Mesendoderm (in vitro differentiated cells): ENCODE results near the gene BPIFA3.

ENCODE experiments used
- DNase-seq: peaks from one replicate; pipeline ENCODE4 v3.0.0; 2013
- H2AK5ac ChIP-seq: 2 replicates; pipeline ENCODE4 v1.6.1; 2013; ENCODE audit warnings: low read length, inconsistent platforms
- H2BK120ac ChIP-seq: 2 replicates; pipeline ENCODE4 v1.6.1; 2013; ENCODE audit warnings: low read depth, mild to moderate bottlenecking, low read length, moderate library complexity, mixed read lengths
- H2BK15ac ChIP-seq: replicated peaks from 2 replicates; pipeline ENCODE4 v1.6.1; 2013; ENCODE audit warnings: low read depth, mild to moderate bottlenecking, moderate library complexity
- H2BK5ac ChIP-seq: 2 replicates; pipeline ENCODE4 v1.6.1; 2013; ENCODE audit warnings: low read length, inconsistent platforms
- H3K18ac ChIP-seq: 2 replicates; pipeline ENCODE4 v1.6.1; 2013; ENCODE audit warnings: mild to moderate bottlenecking, low read length, mixed read lengths
- H3K23ac ChIP-seq: one replicate; pipeline ENCODE4 v1.6.1; 2013; ENCODE audit warnings: low read length
- H3K27ac ChIP-seq: 2 replicates; pipeline ENCODE4 v1.5.1; 2013; ENCODE audit warnings: low read depth, mild to moderate bottlenecking, inconsistent platforms, low read length, moderate library complexity
- H3K27me3 ChIP-seq: 2 replicates; pipeline ENCODE4 v1.6.1; 2013; ENCODE audit warnings: low read length, control low read depth, mild to moderate bottlenecking, inconsistent platforms; ENCODE audit not compliant: insufficient read depth, poor library complexity
- H3K36me3 ChIP-seq: 2 replicates; pipeline ENCODE4 v1.6.1; 2013; ENCODE audit warnings: low read length, inconsistent platforms; ENCODE audit not compliant: control insufficient read depth, insufficient read depth
- H3K4ac ChIP-seq: one replicate; pipeline ENCODE4 v1.6.1; 2013; ENCODE audit warnings: low read depth, mild to moderate bottlenecking, low read length, moderate library complexity
- H3K4me1 ChIP-seq: 2 replicates; pipeline ENCODE4 v1.6.1; 2013; ENCODE audit warnings: low read depth, low read length, inconsistent platforms; ENCODE audit not compliant: control insufficient read depth
- H3K4me2 ChIP-seq: 2 replicates; pipeline ENCODE4 v1.6.1; 2013; ENCODE audit warnings: low read length
- H3K4me3 ChIP-seq: 2 replicates; pipeline ENCODE4 v1.5.1; 2013; ENCODE audit warnings: mild to moderate bottlenecking, low read length
- H3K56ac ChIP-seq: one replicate; pipeline ENCODE4 v1.6.1; 2013; ENCODE audit warnings: low read length
- H3K79me1 ChIP-seq: 2 replicates; pipeline ENCODE4 v1.6.1; 2013; ENCODE audit warnings: low read length, inconsistent platforms
- H3K79me2 ChIP-seq: 2 replicates; pipeline ENCODE4 v1.6.1; 2013; ENCODE audit warnings: mild to moderate bottlenecking, low read length; ENCODE audit not compliant: control insufficient read depth, insufficient read depth
- H3K9ac ChIP-seq: 2 replicates; pipeline ENCODE4 v1.6.1; 2013; ENCODE audit warnings: low read length, inconsistent platforms
- H4K5ac ChIP-seq: one replicate; pipeline ENCODE4 v1.6.1; 2013; ENCODE audit warnings: low read length
- H4K8ac ChIP-seq: one replicate; pipeline ENCODE4 v1.6.1; 2013; ENCODE audit warnings: low read depth, mild to moderate bottlenecking, control low read depth, low read length, moderate library complexity
- WGBS: extraction: QIAGEN DNeasy Blood & Tissue Kit; methylation state at CpG from one replicate; pipeline ENCODE4 v1.1.7; 2013; ENCODE audit warnings: low lambda C conversion rate, missing lambda C conversion rate; ENCODE audit not compliant: insufficient coverage; ENCODE audit errors: extremely low coverage; 5-methylcytosine and 5-hydroxymethylcytosine counted together

The BPIFA3 gene

DNA sequence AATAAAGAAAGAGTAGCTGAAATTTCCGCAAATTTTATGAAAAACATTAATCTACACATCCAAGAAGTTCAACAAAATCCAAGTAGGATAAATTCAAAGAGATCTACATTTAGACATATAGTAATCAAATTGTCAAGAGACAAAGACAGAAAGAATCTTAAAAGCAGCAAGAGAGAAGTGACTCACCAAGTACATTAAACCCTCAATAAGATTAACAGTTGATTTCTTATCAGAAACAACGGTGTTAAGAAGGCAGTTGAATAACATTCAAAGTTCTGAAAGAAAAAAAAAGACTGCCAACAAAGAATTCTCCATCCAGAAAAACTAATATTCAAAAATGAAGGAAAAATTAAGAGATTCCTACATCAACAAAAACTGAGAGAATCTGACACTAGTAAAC lies 37.9 kb downstream of the BPIFA3 start:
- Histone ChIP-seq H2BK5ac (no peak overlapping the region), H3K23ac (no peak overlapping the region), H3K79me2 (no peaks in the 10 kb centered on the region), H3K27ac (no peak overlapping the region), H3K18ac (no peak overlapping the region), H3K36me3 (no peaks in the 10 kb centered on the region), H3K4me3 (no peak overlapping the region), H3K9ac (no peak overlapping the region), H3K4me2 (no peak overlapping the region), H2AK5ac (no peak overlapping the region), H3K4me1 (no peaks in the 10 kb centered on the region), H4K5ac (no peak overlapping the region), H4K8ac (no peak overlapping the region), H2BK15ac (no peak overlapping the region), H3K27me3 (no peaks in the 10 kb centered on the region), H3K79me1 (no peaks in the 10 kb centered on the region), H3K4ac (no peak overlapping the region), H3K56ac (no peak overlapping the region), H2BK120ac (no peak overlapping the region)
- no peak for DNase-seq
- WGBS: no CpG with 5 or more reads among the region's 2 CpGs

DNA sequence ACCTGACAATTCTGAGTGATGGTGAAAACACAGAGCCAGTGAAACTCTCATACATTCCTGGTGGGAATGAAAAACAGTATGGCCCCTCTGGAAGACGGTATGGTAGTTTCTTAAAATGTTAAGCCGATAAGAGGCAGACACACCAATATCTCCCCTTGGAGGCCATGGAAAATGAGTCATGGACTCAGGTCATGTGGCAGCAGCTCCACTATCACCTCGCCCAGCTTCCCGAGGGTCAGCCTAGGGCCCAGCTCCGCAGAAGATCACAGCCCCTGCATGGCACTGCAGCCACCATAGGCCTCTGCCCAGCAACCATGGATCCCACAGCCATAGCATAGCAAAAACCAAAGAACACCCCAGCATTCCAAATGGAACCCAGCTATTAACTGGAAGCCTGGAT lies 40.1 kb downstream of the BPIFA3 start:
- Histone ChIP-seq H2BK5ac (no peak overlapping the region), H2BK120ac (no peak overlapping the region), H3K23ac (no peak overlapping the region), H3K27me3 (no peaks in the 10 kb centered on the region), H3K27ac (no peak overlapping the region), H4K8ac (no peak overlapping the region), H3K56ac (no peak overlapping the region), H3K18ac (no peak overlapping the region), H2AK5ac (no peak overlapping the region), H2BK15ac (no peak overlapping the region), H3K9ac (no peak overlapping the region), H3K79me1 (no peaks in the 10 kb centered on the region), H3K79me2 (no peaks in the 10 kb centered on the region), H4K5ac (no peak overlapping the region), H3K36me3 (no peaks in the 10 kb centered on the region), H3K4me1 (no peaks in the 10 kb centered on the region), H3K4me2 (no peak overlapping the region), H3K4ac (no peak overlapping the region), H3K4me3 (no peak overlapping the region)
- WGBS: no CpG with 5 or more reads among the region's 5 CpGs
- DNase-seq: no peak

DNA sequence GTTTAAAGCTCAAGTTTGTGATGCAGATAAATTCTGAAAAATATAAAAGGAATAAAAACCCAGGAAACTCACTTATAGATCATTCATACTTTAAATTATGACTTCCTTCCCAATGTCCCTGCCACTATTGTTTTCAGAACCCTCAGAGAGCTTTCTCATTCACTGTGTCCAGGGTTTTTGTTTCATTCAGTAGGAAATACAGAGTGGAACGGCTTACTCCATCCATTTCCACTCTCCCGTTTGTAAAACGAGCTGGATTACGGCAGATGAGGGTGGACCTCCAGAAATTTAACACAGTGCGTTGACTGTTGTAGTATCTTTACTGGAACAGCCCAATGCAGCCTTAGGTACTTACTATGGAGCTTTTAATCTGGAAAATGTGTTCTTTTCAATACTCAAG lies 42.2 kb downstream of the BPIFA3 start:
- Histone ChIP-seq H2AK5ac (no peak overlapping the region), H3K79me1 (no peaks in the 10 kb centered on the region), H3K27me3 (no peaks in the 10 kb centered on the region), H2BK5ac (no peak overlapping the region), H4K8ac (no peak overlapping the region), H4K5ac (no peak overlapping the region), H3K9ac (no peak overlapping the region), H2BK120ac (no peak overlapping the region), H3K4me1 (no peaks in the 10 kb centered on the region), H3K18ac (no peak overlapping the region), H2BK15ac (no peak overlapping the region), H3K79me2 (no peaks in the 10 kb centered on the region), H3K36me3 (no peaks in the 10 kb centered on the region), H3K4me2 (no peak overlapping the region), H3K4ac (no peak overlapping the region), H3K56ac (no peak overlapping the region), H3K23ac (no peak overlapping the region), H3K27ac (no peak overlapping the region), H3K4me3 (no peak overlapping the region)
- no CpG with 5 or more reads among the region's 5 CpGs for WGBS
- no peak for DNase-seq

DNA sequence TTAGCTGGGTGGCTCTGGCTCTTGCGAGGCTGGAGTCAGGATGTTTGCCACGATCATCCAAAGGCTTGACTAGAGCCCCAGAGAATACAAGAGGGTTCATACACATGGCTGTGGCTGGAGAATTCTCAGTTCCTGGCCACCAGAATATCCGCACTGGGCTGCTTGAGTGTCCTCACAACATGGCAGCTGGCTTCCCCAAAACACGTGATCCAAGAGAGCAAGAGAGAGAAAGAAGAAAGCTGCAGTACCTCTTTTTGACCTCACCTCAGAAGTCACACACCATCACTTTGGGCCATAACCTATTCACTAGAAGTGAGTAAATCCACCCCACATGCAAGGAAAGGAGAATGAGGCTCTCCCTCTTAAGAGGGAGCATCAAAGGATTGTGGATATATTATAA lies 44.3 kb downstream of the BPIFA3 start:
- Histone ChIP-seq H3K4me1 (no peaks in the 10 kb centered on the region), H3K9ac (no peak overlapping the region), H3K27me3 (no peaks in the 10 kb centered on the region), H3K79me1 (no peaks in the 10 kb centered on the region), H3K79me2 (no peaks in the 10 kb centered on the region), H3K36me3 (no peaks in the 10 kb centered on the region), H3K4ac (no peak overlapping the region), H3K4me3 (no peak overlapping the region), H2BK120ac (no peak overlapping the region), H2BK5ac (no peak overlapping the region), H4K5ac (no peak overlapping the region), H3K56ac (no peak overlapping the region), H4K8ac (no peak overlapping the region), H2AK5ac (no peak overlapping the region), H3K4me2 (no peak overlapping the region), H2BK15ac (no peak overlapping the region), H3K27ac (no peak overlapping the region), H3K18ac (no peak overlapping the region), H3K23ac (no peak overlapping the region)
- no CpG with 5 or more reads among the region's 4 CpGs for WGBS
- peak; percentile 25 for DNase-seq

DNA sequence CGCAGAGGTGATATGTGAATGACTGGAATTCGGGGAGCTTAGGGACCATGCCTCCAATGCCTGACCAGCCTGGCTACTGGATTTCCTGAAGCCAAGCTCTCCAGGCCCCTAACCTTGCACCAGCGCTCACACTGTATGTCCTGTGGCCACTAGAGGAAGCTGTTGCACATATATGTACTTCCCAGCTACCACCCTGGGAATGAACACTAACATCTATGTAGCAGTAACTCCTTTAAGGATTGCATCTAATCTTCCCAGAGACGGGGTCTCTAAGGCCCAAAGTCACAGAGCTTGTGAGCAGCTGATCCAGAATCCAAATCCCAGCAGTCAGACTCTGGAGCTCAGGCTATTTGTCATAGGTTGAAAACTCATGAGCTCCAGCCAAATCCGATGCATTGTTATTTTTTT lies 45.5 kb downstream of the BPIFA3 start:
- no peak overlapping the region for H3K9ac ChIP-seq
- H2BK15ac ChIP-seq: no peak overlapping the region
- no peak overlapping the region for H3K18ac ChIP-seq
- no peaks in the 10 kb centered on the region for H3K79me1 ChIP-seq
- no peak overlapping the region for H2BK120ac ChIP-seq
- H3K4me3 ChIP-seq: no peak overlapping the region
- peak; percentile 82 for DNase-seq
- H3K23ac ChIP-seq: no peak overlapping the region
- H3K56ac ChIP-seq: no peak overlapping the region
- H3K4me2 ChIP-seq: no peak overlapping the region
- WGBS: no CpG with 5 or more reads among the region's 5 CpGs
- H3K4me1 ChIP-seq: no peaks in the 10 kb centered on the region
- no peak overlapping the region for H3K27ac ChIP-seq
- H3K4ac ChIP-seq: no peak overlapping the region
- H3K36me3 ChIP-seq: no peaks in the 10 kb centered on the region
- H4K8ac ChIP-seq: no peak overlapping the region
- H4K5ac ChIP-seq: no peak overlapping the region
- no peaks in the 10 kb centered on the region for H3K79me2 ChIP-seq
- no peaks in the 10 kb centered on the region for H3K27me3 ChIP-seq
- H2AK5ac ChIP-seq: no peak overlapping the region
- no peak overlapping the region for H2BK5ac ChIP-seq

DNA sequence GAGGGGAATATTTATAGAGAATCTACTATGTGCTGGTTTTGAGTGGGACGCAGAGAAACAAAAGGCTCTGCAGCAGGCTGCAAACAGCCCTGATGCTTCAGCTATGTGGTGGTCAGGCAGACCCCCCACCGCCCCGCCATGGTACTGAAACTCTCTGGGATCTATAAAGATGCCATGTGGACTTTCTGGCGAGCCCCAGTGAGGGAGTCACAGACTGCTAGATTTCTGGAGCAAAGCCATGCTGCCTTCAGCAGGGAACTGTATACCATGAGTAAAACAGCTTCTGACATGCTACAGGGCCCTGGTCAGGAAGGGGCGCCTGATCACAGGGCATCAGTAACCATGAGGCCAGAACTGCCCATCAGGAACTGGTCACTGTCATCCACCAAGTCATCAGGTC lies 46.6 kb downstream of the BPIFA3 start:
- H3K18ac ChIP-seq: no peak overlapping the region
- no peak overlapping the region for H2AK5ac ChIP-seq
- no peak overlapping the region for H2BK120ac ChIP-seq
- WGBS: no CpG with 5 or more reads among the region's 5 CpGs
- DNase-seq: no peak
- H3K79me1 ChIP-seq: no peaks in the 10 kb centered on the region
- no peaks in the 10 kb centered on the region for H3K36me3 ChIP-seq
- no peak overlapping the region for H4K5ac ChIP-seq
- H3K9ac ChIP-seq: no peak overlapping the region
- H3K4me1 ChIP-seq: no peaks in the 10 kb centered on the region
- no peak overlapping the region for H3K23ac ChIP-seq
- no peak overlapping the region for H3K27ac ChIP-seq
- H3K4me3 ChIP-seq: no peak overlapping the region
- H3K56ac ChIP-seq: no peak overlapping the region
- H2BK15ac ChIP-seq: no peak overlapping the region
- no peaks in the 10 kb centered on the region for H3K79me2 ChIP-seq
- H3K4me2 ChIP-seq: no peak overlapping the region
- H2BK5ac ChIP-seq: no peak overlapping the region
- H3K27me3 ChIP-seq: no peaks in the 10 kb centered on the region
- no peak overlapping the region for H4K8ac ChIP-seq
- no peak overlapping the region for H3K4ac ChIP-seq
